Endothelial cell of umbilical vein (primary cell): ENCODE measurements around the gene CNKSR3. TPM values are rescaled to one million over a fixed set of nuclear protein-coding genes. Genes with fewer than 3 reads are reported as not detected.

Experiments used
- BruUV-seq: library from RNA; stranded (reverse); fragments of 400-500 nt; replicated peaks from 2 replicates; lab custom pipeline; 2021; lab: Mats Ljungman, UMichigan
- CTCF ChIA-PET: fragments of 300-600, 350-600 bp; sonication (Branson Sonifier 250); formaldehyde crosslinking; loops from one replicate; lab custom pipeline; 2021; ENCODE audit warnings: antibody characterized with exemption, inconsistent platforms; lab: Charles Lee
- POLR2A ChIA-PET: fragments of 300-600, 350-600 bp; sonication (Branson Sonifier 250); formaldehyde crosslinking; loops from one replicate; lab custom pipeline; 2021; ENCODE audit warnings: antibody characterized with exemption, inconsistent platforms; lab: Charles Lee
- DNase-seq: peaks from one replicate; pipeline ENCODE4 v3.0.0-alpha.2; 2011; ENCODE audit warnings: low read depth, low spot score
- FAIRE-seq: peaks from 2 replicates; lab custom pipeline; 2011; peaks lifted over from hg19 to GRCh38; lab: Jason Lieb, UNC
- H2AFZ ChIP-seq: 2 replicates; pipeline ENCODE4 v1.6.0; 2012; ENCODE audit warnings: low read depth, low read length, control low read depth, inconsistent platforms
- H3K27ac ChIP-seq: 2 replicates; pipeline ENCODE4 v1.5.1; 2011; ENCODE audit warnings: low read depth, mild to moderate bottlenecking, control low read depth, low read length, moderate library complexity; ENCODE audit not compliant: insufficient read depth
- H3K27me3 ChIP-seq, 2 experiments: 2 replicates each; pipeline versions ENCODE4 v1.6.0 to v1.6.1; 2011; ENCODE audit warnings: low read length in 2 of 2, mixed read lengths in 1 of 2; ENCODE audit not compliant: control insufficient read depth in 2 of 2, insufficient read depth in 2 of 2
- H3K36me3 ChIP-seq, 2 experiments: 2 replicates in 1 of 2; 3 replicates in 1 of 2; pipeline ENCODE4 v1.5.1; 2011; ENCODE audit warnings: low read length in 2 of 2, mild to moderate bottlenecking in 1 of 2, moderate library complexity in 1 of 2; ENCODE audit not compliant: control insufficient read depth in 2 of 2, insufficient read depth in 2 of 2; ENCODE audit errors: extremely low read depth in 1 of 2
- H3K4me1 ChIP-seq: 3 replicates; pipeline ENCODE4 v1.5.1; 2011; ENCODE audit warnings: mild to moderate bottlenecking, low read length; ENCODE audit not compliant: control insufficient read depth, insufficient read depth; ENCODE audit errors: extremely low read depth
- H3K4me2 ChIP-seq: 2 replicates; pipeline ENCODE4 v1.6.1; 2011; ENCODE audit warnings: low read length, control low read depth, mixed read lengths; ENCODE audit not compliant: insufficient read depth
- H3K4me3 ChIP-seq, 3 experiments: fragments of 200-600 bp in 1 of 3; sonication (generic), shearing (Covaris generic) in 1 of 3; replicated peaks in 1 of 3; 2 replicates each; pipeline ENCODE4 v1.5.1; 2011 to 2016; ENCODE audit warnings: control low read depth in 3 of 3, low read length in 3 of 3, mild to moderate bottlenecking in 2 of 3, inconsistent platforms in 1 of 3, low read depth in 1 of 3, moderate library complexity in 1 of 3; ENCODE audit not compliant: insufficient read depth in 1 of 3
- H3K79me2 ChIP-seq: 2 replicates; pipeline ENCODE4 v1.6.0; 2012; ENCODE audit warnings: low read length, inconsistent platforms; ENCODE audit not compliant: control insufficient read depth, insufficient read depth
- H3K9ac ChIP-seq: replicated peaks from 2 replicates; pipeline ENCODE3; 2011; ENCODE audit warnings: low read length, control low read depth; ENCODE audit not compliant: insufficient read depth; ENCODE audit errors: extremely low read depth
- H3K9me1 ChIP-seq: replicated peaks from 3 replicates; pipeline ENCODE4 v1.6.0; 2011; ENCODE audit warnings: mild to moderate bottlenecking, low read length; ENCODE audit not compliant: control insufficient read depth, insufficient read depth; ENCODE audit errors: extremely low read depth
- H3K9me3 ChIP-seq: replicated peaks from 2 replicates; pipeline ENCODE4 v1.5.1; 2012; ENCODE audit warnings: low read length, inconsistent platforms; ENCODE audit not compliant: control insufficient read depth, insufficient read depth
- H4K20me1 ChIP-seq: replicated peaks from 2 replicates; pipeline ENCODE3; 2011; ENCODE audit warnings: mild to moderate bottlenecking, low read length; ENCODE audit not compliant: control insufficient read depth, insufficient read depth; ENCODE audit errors: extremely low read depth
- CTCF ChIP-seq, 2 donors: IDR thresholded peaks; 1 replicate in 1 of 2; 2 replicates in 1 of 2; pipeline ENCODE4 v1.5.1; 2011; ENCODE audit warnings: low read length in 2 of 2, mild to moderate bottlenecking in 2 of 2, moderate library complexity in 2 of 2, control low read depth in 1 of 2, inconsistent platforms in 1 of 2, low read depth in 1 of 2; ENCODE audit not compliant: insufficient read depth in 1 of 2; ENCODE audit errors: extremely low read depth in 1 of 2
- EZH2 ChIP-seq: IDR thresholded peaks from 2 replicates; pipeline ENCODE4 v1.6.1; 2012; ENCODE audit warnings: borderline replicate concordance, low read depth, mild to moderate bottlenecking, moderate library complexity, low read length, inconsistent platforms; ENCODE audit not compliant: severe bottlenecking
- FOS ChIP-seq: IDR thresholded peaks from 2 replicates; pipeline ENCODE4 v1.6.1; 2011; ENCODE audit warnings: mild to moderate bottlenecking, low read length, moderate library complexity, borderline replicate concordance; ENCODE audit not compliant: insufficient read depth
- GATA2 ChIP-seq: IDR thresholded peaks from 2 replicates; pipeline ENCODE4 v1.7.0; 2011; ENCODE audit warnings: low read depth, mild to moderate bottlenecking, moderate library complexity, mixed read lengths, low read length; ENCODE audit not compliant: insufficient read length, insufficient read depth
- JUN ChIP-seq: IDR thresholded peaks from 2 replicates; pipeline ENCODE4 v1.6.1; 2011; ENCODE audit warnings: borderline replicate concordance, low read depth; ENCODE audit not compliant: insufficient read length, insufficient read depth
- MAX ChIP-seq: IDR thresholded peaks from 2 replicates; pipeline ENCODE4 v1.6.1; 2011; ENCODE audit not compliant: insufficient read depth, insufficient read length
- MYC ChIP-seq: IDR thresholded peaks from one replicate; pipeline ENCODE4 v1.6.1; 2011; ENCODE audit warnings: mild to moderate bottlenecking, low read depth, low read length
- POLR2A ChIP-seq: IDR thresholded peaks from 2 replicates; pipeline ENCODE4 v1.6.1; 2012; ENCODE audit warnings: low read depth, mild to moderate bottlenecking, control low read depth, low read length
- POLR2AphosphoS5 ChIP-seq: IDR thresholded peaks from 2 replicates; pipeline ENCODE4 v1.6.1; 2012; ENCODE audit warnings: low read depth, mild to moderate bottlenecking, control low read depth, low read length, moderate library complexity; ENCODE audit not compliant: insufficient read depth
- dilution Hi-C: fragments of 300-500 bp; cut with MboI; formaldehyde crosslinking; loops from one replicate; pipeline ENCODE4 v1.15.0; 2019; ENCODE audit warnings: low sequenced_read_pairs; ENCODE audit not compliant: extremely low pct_ligation_motif_present
- intact Hi-C: fragments of 100-400 bp; cut with micrococcal nuclease; formaldehyde crosslinking; loops from one replicate; pipeline ENCODE4 v1.10.0; 2022
- polyA plus RNA-seq, 4 experiments: library from polyadenylated mRNA; depleted of rRNA in 3 of 4; stranded (reverse) in 3 of 4; unstranded in 1 of 4; fragments of >200 nt; gene quantifications; 2 replicates each; pipeline versions ENCODE4 v1.2.1 to v1.2.3, GENCODE V29; 2011 to 2012; ENCODE audit warnings: missing spikeins in 1 of 4
- total RNA-seq: library from RNA; stranded (reverse); gene quantifications from 2 replicates; pipeline ENCODE4 v1.2.3, GENCODE V29; 2021

CNKSR3 gene
- total and polyA plus RNA-seq, 2 donors (not counting 3 experiments of a cell fraction or from before 2014, with no cell fraction given), result 2.3 to 15.6 TPM

- FAIRE-seq (peak; percentile 48), DNase-seq (peak; percentile 65)
- ChIA-PET CTCF (interaction anchor here (1.2 kb wide), 1 partner anchor 26 kb away, joined by 4 read pairs; no protein-coding TSS in a partner anchor), POLR2A (interaction anchor here (0.5 to 1.0 kb wide), 2 partner anchors 10 to 15 kb away, joined by 3 to 5 read pairs; no protein-coding TSS in a partner anchor)
- H3K4me1 ChIP-seq, result no peaks in the 10 kb centered on the region
- H4K20me1 ChIP-seq, result no peaks in the 10 kb centered on the region
- H3K27me3 ChIP-seq, result no peaks in the 10 kb centered on the region
- no peaks in the 10 kb centered on the region for H3K9me1 ChIP-seq
- intact Hi-C loops, result no loop called here
- H3K9ac ChIP-seq, result no peak overlapping the region
- H3K4me2 ChIP-seq, result no peak overlapping the region
- no peak overlapping the region for H2AFZ ChIP-seq
- no peaks in the 10 kb centered on the region for H3K36me3 ChIP-seq
- no peaks in the 10 kb centered on the region for H3K79me2 ChIP-seq
- H3K27ac ChIP-seq, result no peak overlapping the region
- H3K9me3 ChIP-seq, result no peaks in the 10 kb centered on the region
- BruUV-seq, result no TSS peak
- TF ChIP-seq POLR2AphosphoS5 (no peak), CTCF (IDR thresholded peaks at IDR 0.05; ENCODE audit: extremely low read depth in 1 of 2, insufficient read depth in 1 of 2, low read depth in 1 of 2, low read length in 2 of 2) (no peak), FOS (peak; percentile 50), MYC (no peak), POLR2A (no peak), EZH2 (no peak), JUN (peak; percentile 87), GATA2 (no peak), MAX (no peak)
- no peak overlapping the region for H3K4me3 ChIP-seq
- dilution Hi-C loops, result no loop called here
These were observed 35.6 kb downstream of the CNKSR3 start for GRCh38 chr6:154474648-154475428.
